Neural cell (in vitro differentiated cells): ENCODE results near the gene DIS3L2. TPM values are rescaled to one million over a fixed set of nuclear protein-coding genes. Genes with fewer than 3 reads are reported as not detected.
"Not testable (repeated sequence)": the region's sequence is repeated elsewhere in the genome, so short reads cannot be mapped to it uniquely, and the experiment has no call there.

Experiments used
- H2AFZ ChIP-seq: fragments of 200-600, 300-800 bp; sonication (generic), shearing (Covaris generic); 2 replicates; pipeline ENCODE4 v1.6.0; 2014; ENCODE audit warnings: low read depth, mild to moderate bottlenecking, antibody characterized with exemption, low read length, moderate library complexity
- H3F3A ChIP-seq: fragments of 200-600 bp; shearing (Covaris generic); 2 replicates; pipeline ENCODE4 v1.6.1; 2016; ENCODE audit warnings: mild to moderate bottlenecking, moderate library complexity, mixed read lengths, antibody characterized with exemption, low read length; ENCODE audit not compliant: insufficient read depth, poor library complexity, severe bottlenecking
- H3K27ac ChIP-seq: fragments of 200-600, 300-800 bp; sonication (generic), shearing (Covaris generic); 2 replicates; pipeline ENCODE4 v1.5.1; 2014; ENCODE audit warnings: mild to moderate bottlenecking, low read length, moderate library complexity
- H3K27me3 ChIP-seq: fragments of 300-800, 200-600 bp; sonication (generic), shearing (Covaris generic); 2 replicates; pipeline ENCODE4 v1.6.0; 2014; ENCODE audit warnings: mild to moderate bottlenecking, low read depth, low read length, moderate library complexity; ENCODE audit not compliant: insufficient read depth
- H3K36me3 ChIP-seq: fragments of 300-800, 200-600 bp; sonication (generic), shearing (Covaris generic); 2 replicates; pipeline ENCODE4 v1.5.1; 2014; ENCODE audit warnings: mild to moderate bottlenecking, antibody characterized with exemption, low read length, moderate library complexity; ENCODE audit not compliant: insufficient read depth
- H3K4me2 ChIP-seq: fragments of 300-800, 200-600 bp; sonication (generic), shearing (Covaris generic); 2 replicates; pipeline ENCODE4 v1.6.0; 2014; ENCODE audit warnings: mild to moderate bottlenecking, low read length
- H3K4me3 ChIP-seq: fragments of 300-800, 200-600 bp; sonication (generic), shearing (Covaris generic); 2 replicates; pipeline ENCODE4 v1.5.1; 2014; ENCODE audit warnings: mild to moderate bottlenecking, low read length, moderate library complexity
- H3K79me2 ChIP-seq: fragments of 200-600 bp; shearing (Covaris generic); replicated peaks from 2 replicates; pipeline ENCODE4 v1.6.0; 2014; ENCODE audit warnings: mild to moderate bottlenecking, low read length, moderate library complexity; ENCODE audit not compliant: insufficient read depth
- H3K9ac ChIP-seq: fragments of 300-800, 200-600 bp; sonication (generic), shearing (Covaris generic); 2 replicates; pipeline ENCODE4 v1.6.1; 2016; ENCODE audit warnings: mild to moderate bottlenecking, low read length, mixed read lengths
- H3K9me2 ChIP-seq: fragments of 200-600 bp; shearing (Covaris generic); 2 replicates; pipeline ENCODE4 v1.6.1; 2016; ENCODE audit warnings: mild to moderate bottlenecking, low read length, mixed read lengths; ENCODE audit not compliant: insufficient read depth
- H3K9me3 ChIP-seq: fragments of 200-600, 300-800 bp; sonication (generic), shearing (Covaris generic); 2 replicates; pipeline ENCODE4 v1.6.1; 2016; ENCODE audit warnings: mild to moderate bottlenecking, mixed run types, low read length, moderate library complexity, mixed read lengths
- H4K20me1 ChIP-seq: fragments of 200-600 bp; shearing (Covaris generic); 2 replicates; pipeline ENCODE4 v1.6.1; 2016; ENCODE audit warnings: mild to moderate bottlenecking, mixed run types; ENCODE audit not compliant: insufficient read depth
- CTCF ChIP-seq: fragments of 450-650 bp; IDR thresholded peaks from 2 replicates; pipeline ENCODE4 v1.5.1; 2014; ENCODE audit warnings: antibody characterized with exemption, mild to moderate bottlenecking, moderate library complexity; ENCODE audit not compliant: poor library complexity, severe bottlenecking
- EP300 ChIP-seq: fragments of 450-650 bp; conservative IDR thresholded peaks from 2 replicates; pipeline ENCODE4 v1.6.1; 2014; ENCODE audit warnings: antibody characterized with exemption, mild to moderate bottlenecking, moderate library complexity; ENCODE audit not compliant: poor library complexity, severe bottlenecking
- EZH2 ChIP-seq: fragments of 200-600, 300-800 bp; shearing (Covaris generic), sonication (generic); IDR thresholded peaks from 2 replicates; pipeline ENCODE4 v1.6.1; 2014; ENCODE audit warnings: antibody characterized with exemption, low read length, borderline replicate concordance, mild to moderate bottlenecking; ENCODE audit not compliant: insufficient read depth, poor library complexity, severe bottlenecking
- MXI1 ChIP-seq: fragments of 450-650 bp; conservative IDR thresholded peaks from 2 replicates; pipeline ENCODE4 v1.6.1; 2014; ENCODE audit warnings: antibody characterized with exemption, mild to moderate bottlenecking; ENCODE audit not compliant: poor library complexity, severe bottlenecking
- POLR2AphosphoS5 ChIP-seq: IDR thresholded peaks from 2 replicates; pipeline ENCODE4 v1.6.1; 2012
- RAD21 ChIP-seq: fragments of 450-650 bp; conservative IDR thresholded peaks from 2 replicates; pipeline ENCODE4 v1.6.1; 2014; ENCODE audit warnings: antibody characterized with exemption, mild to moderate bottlenecking, moderate library complexity
- SMC3 ChIP-seq: fragments of 450-650 bp; conservative IDR thresholded peaks from 2 replicates; pipeline ENCODE4 v1.6.1; 2014; ENCODE audit warnings: antibody characterized with exemption, mild to moderate bottlenecking, moderate library complexity; ENCODE audit not compliant: poor library complexity
- TAF1 ChIP-seq: IDR thresholded peaks from 2 replicates; pipeline ENCODE4 v1.6.1; 2012; ENCODE audit warnings: low read depth
- polyA plus RNA-seq: library from polyadenylated mRNA; depleted of rRNA; stranded (reverse); fragments of >200 nt; gene quantifications from 2 replicates; pipeline ENCODE4 v1.2.3, GENCODE V29; 2014
- TF ChIP-seq, protein P1 (sequence below): IDR thresholded peaks from 2 replicates; pipeline ENCODE4 v1.6.1; 2012; ENCODE audit warnings: borderline replicate concordance

DIS3L2 gene
- polyA plus RNA-seq, 1 donor from 2014 or later = 20.0 TPM

GRCh38 chr2:232381204-232382031, 419.9 kb downstream of the DIS3L2 start:
- not testable (repeated sequence) for H3K4me2 ChIP-seq, H3K79me2 ChIP-seq, H3K9me2 ChIP-seq, H2AFZ ChIP-seq, H3K36me3 ChIP-seq, H3K4me3 ChIP-seq, H3F3A ChIP-seq, H3K27ac ChIP-seq, H4K20me1 ChIP-seq, H3K9ac ChIP-seq, H3K9me3 ChIP-seq
- peaks cover 34% of the 10 kb centered on the region for H3K27me3 ChIP-seq

- Histone ChIP-seq H3K4me2 (no peak overlapping the region), H3K79me2 (no peaks in the 10 kb centered on the region), H4K20me1 (no peaks in the 10 kb centered on the region), H3K9ac (no peak overlapping the region), H3K4me3 (no peak overlapping the region), H3K9me2 (no peaks in the 10 kb centered on the region), H3F3A (no peaks in the 10 kb centered on the region), H3K27ac (no peak overlapping the region), H3K36me3 (no peaks in the 10 kb centered on the region), H2AFZ (no peak overlapping the region), H3K9me3 (no peaks in the 10 kb centered on the region), H3K27me3 (peaks cover 46% of the 10 kb centered on the region)
- TF ChIP-seq, protein P1, sequence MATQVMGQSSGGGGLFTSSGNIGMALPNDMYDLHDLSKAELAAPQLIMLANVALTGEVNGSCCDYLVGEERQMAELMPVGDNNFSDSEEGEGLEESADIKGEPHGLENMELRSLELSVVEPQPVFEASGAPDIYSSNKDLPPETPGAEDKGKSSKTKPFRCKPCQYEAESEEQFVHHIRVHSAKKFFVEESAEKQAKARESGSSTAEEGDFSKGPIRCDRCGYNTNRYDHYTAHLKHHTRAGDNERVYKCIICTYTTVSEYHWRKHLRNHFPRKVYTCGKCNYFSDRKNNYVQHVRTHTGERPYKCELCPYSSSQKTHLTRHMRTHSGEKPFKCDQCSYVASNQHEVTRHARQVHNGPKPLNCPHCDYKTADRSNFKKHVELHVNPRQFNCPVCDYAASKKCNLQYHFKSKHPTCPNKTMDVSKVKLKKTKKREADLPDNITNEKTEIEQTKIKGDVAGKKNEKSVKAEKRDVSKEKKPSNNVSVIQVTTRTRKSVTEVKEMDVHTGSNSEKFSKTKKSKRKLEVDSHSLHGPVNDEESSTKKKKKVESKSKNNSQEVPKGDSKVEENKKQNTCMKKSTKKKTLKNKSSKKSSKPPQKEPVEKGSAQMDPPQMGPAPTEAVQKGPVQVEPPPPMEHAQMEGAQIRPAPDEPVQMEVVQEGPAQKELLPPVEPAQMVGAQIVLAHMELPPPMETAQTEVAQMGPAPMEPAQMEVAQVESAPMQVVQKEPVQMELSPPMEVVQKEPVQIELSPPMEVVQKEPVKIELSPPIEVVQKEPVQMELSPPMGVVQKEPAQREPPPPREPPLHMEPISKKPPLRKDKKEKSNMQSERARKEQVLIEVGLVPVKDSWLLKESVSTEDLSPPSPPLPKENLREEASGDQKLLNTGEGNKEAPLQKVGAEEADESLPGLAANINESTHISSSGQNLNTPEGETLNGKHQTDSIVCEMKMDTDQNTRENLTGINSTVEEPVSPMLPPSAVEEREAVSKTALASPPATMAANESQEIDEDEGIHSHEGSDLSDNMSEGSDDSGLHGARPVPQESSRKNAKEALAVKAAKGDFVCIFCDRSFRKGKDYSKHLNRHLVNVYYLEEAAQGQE = no peak
- TF ChIP-seq EP300 = no peak
- no peak for TF ChIP-seq CTCF
- no peak for TF ChIP-seq POLR2AphosphoS5
- TF ChIP-seq EZH2 = no peak
- no peak for TF ChIP-seq MXI1
- TF ChIP-seq SMC3 = no peak
- no peak for TF ChIP-seq RAD21
- TF ChIP-seq TAF1 = no peak
Observed at GRCh38 chr2:232382331-232383225, 421.1 kb downstream of the DIS3L2 start.
